GM20431 (cell line): ENCODE results near the gene SPNS1.
"Not testable (repeated sequence)": the region's sequence is repeated elsewhere in the genome, so short reads cannot be mapped to it uniquely, and the experiment has no call there.

Source experiments
- in situ Hi-C: fragments of 300-500 bp; cut with MseI, MboI; formaldehyde crosslinking; loops from one replicate; pipeline ENCODE4 v1.15.0; 2020; ENCODE audit warnings: low sequenced_read_pairs; ENCODE audit not compliant: unreplicated experiment

SPNS1 gene

DNA sequence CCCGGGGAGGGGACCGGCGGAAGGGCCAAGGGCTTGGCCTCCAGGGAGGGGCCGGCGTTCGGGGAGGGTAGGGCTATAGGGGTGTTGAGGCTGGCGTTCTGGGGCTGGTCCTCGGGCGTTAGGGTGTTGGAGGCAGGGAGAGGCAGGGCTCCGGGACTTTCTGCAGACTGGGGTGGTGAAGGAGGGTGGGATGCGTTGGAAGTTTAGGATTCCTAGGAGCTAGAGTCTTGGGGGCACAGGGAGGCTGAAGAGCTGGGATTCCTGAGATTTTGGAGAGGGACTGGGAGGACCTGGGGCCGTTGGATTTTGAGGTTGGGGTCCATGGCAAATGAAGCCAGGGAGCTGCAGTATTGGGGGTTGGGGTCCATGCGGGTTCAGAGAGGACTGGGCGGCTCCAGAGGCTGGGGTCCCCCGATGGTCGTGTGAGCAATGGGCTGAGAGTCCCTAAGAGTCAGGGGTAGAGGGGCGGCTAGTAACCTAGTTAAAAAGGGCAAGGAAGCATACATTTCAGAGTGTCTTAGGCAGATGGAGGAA lies 23.1 kb upstream of the SPNS1 start:
- in situ Hi-C loops = no loop called here

- in situ Hi-C loops = no loop called here
Measured at GRCh38 chr16:28958216-28958615, 16.4 kb upstream of the SPNS1 start.

- in situ Hi-C loops = no loop called here
Measured at GRCh38 chr16:28958836-28959235, 15.7 kb upstream of the SPNS1 start.

- in situ Hi-C loops = no loop called here
Measured at GRCh38 chr16:28964072-28964471, 10.5 kb upstream of the SPNS1 start.

GRCh38 chr16:28964496-28964895 lies 10.1 kb upstream of the SPNS1 start:
- in situ Hi-C loops = no loop called here

DNA sequence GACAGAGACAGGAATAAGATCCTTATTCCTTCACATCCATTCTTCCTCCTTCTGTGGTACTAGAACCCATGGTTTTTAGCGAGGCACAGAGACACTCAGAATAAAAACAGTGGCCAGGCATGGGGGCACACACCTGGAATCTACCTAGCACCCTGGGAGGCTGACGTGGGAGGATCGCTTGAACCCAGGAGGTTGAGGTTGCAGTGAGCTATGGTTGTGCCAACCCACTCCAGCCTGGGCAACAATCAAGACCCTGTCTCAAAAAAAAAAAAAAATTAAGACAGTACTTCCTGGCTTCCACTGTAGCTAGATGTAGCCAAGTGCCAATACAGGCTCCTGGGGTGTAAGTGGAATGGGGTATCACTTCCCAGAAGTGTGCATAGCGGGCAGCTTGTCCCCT lies 7.4 kb upstream of the SPNS1 start:
- in situ Hi-C loops = no loop called here

DNA sequence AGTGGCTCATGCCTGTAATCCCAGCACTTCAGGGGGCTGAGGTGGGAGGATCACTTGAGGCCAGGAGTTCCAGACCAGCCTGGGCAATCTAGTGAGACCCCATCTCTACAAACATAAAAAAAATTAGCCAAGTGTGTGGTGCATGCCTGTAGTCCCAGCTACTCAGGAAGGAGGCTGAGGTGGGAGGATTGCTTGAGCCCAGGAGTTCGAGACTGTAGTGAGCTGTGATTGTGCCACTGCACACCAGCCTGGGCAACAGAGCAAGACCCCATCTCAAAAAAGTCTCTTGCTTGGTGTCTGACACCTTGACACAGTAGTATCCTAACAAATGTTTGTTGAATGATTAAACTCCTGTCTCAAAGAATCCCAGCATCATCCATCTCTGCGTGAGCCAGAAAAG lies 4.9 kb upstream of the SPNS1 start:
- in situ Hi-C loops = not testable (repeated sequence)

- in situ Hi-C loops = no loop called here
Measured at GRCh38 chr16:28974007-28974436, 556 bp upstream of the SPNS1 start.

GRCh38 chr16:28975158-28975599 lies 601 bp downstream of the SPNS1 start:
- in situ Hi-C loops = no loop called here

- in situ Hi-C loops = no loop called here
Measured at GRCh38 chr16:28977703-28978662, 3.4 kb downstream of the SPNS1 start.

- in situ Hi-C loops = not testable (repeated sequence)
Measured at GRCh38 chr16:28980330-28980729, 5.8 kb downstream of the SPNS1 start.

DNA sequence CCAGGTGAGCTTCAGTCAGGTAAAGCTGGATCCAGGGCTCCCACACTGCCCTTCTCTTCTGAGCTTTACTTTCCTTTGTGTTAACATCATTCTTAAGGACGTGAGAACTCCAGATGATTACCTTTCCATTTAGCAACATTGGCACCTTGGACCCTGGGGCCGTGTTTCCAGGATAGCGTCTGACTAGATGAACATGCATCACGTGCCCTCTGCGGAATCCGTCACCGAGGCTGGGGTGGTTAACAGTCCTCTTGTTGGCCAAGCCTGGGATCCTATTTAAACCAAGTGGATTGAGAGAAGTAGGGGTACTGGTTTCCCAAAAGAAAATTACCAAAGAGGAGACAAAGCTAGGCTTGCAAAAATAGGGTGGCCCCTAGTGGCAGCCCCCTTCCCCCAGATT lies 6.4 kb downstream of the SPNS1 start:
- in situ Hi-C loops = no loop called here

GRCh38 chr16:28981517-28981916 lies 6.9 kb downstream of the SPNS1 start:
- in situ Hi-C loops = no loop called here

- in situ Hi-C loops = no loop called here
Measured at GRCh38 chr16:28982418-28982817, 7.8 kb downstream of the SPNS1 start.

DNA sequence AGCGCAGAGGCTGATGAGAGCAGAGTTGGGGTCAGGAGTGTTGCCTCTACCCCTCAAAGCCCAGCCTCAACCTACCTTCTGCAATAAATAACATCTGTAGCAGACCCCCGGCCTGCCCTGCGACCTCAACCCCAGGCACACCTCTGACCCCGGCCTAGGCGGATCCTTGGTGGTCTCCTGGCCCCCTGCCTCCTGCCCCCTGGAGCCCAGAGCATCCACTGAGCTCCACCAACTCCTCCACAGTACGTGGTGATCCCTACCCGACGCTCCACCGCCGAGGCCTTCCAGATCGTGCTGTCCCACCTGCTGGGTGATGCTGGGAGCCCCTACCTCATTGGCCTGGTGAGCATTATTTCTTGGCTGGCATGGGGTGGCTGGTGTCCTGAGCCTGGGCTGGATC lies 8.4 kb downstream of the SPNS1 start:
- in situ Hi-C loops = no loop called here

- in situ Hi-C loops = no loop called here
Measured at GRCh38 chr16:28983644-28984043, 9.1 kb downstream of the SPNS1 start.

DNA sequence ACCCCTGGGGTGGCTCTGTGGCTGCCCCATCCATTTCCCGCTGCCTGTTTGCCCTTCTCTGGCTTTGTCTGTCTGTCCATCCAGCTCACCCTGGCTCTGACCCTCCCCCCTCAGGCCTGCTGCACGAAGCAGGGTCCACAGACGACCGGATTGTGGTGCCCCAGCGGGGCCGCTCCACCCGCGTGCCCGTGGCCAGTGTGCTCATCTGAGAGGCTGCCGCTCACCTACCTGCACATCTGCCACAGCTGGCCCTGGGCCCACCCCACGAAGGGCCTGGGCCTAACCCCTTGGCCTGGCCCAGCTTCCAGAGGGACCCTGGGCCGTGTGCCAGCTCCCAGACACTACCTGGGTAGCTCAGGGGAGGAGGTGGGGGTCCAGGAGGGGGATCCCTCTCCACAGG lies 9.5 kb downstream of the SPNS1 start:
- in situ Hi-C loops = no loop called here

DNA sequence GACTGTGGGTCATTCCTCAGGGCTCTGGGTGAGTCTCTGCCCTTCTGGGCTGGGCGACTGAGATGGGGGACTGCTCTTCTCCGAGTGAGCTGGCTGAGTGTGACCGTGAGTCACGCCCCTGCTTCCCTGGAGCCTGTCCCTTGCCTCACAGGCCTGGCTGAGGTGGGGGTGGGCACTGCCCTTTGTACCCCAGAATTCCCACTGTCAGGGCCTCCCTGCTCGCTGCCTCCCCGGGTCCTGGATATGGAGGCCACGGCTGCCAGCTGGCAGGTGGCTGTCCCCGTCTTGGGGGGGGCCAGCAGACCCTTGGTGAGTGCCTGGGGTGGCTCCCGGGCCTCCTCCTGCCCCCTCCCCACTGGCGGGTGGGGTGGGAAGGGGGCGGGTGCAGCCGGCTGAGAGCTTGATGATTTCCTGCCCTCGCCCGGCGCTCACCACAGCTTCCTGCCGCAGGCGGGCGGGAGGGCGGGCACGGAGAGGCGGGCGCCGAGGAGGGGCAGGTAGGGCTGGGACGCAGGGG lies 10.1 kb downstream of the SPNS1 start, which contains the start of gene LAT:
Gene LAT (plus strand): TSS at position 434 of the 517 bp plus-strand sequence. CDS start 366 bp downstream, outside the sequence.
- in situ Hi-C loops = no loop called here

GRCh38 chr16:28985211-28986041 lies 10.8 kb downstream of the SPNS1 start:
- in situ Hi-C loops = no loop called here

GRCh38 chr16:28986046-28986445 lies 11.5 kb downstream of the SPNS1 start:
- in situ Hi-C loops = no loop called here
